Fibroblast of lung (primary cell): ENCODE measurements around the gene RRBP1. TPM values are rescaled to one million over a fixed set of nuclear protein-coding genes. Genes with fewer than 3 reads are reported as not detected.

ENCODE experiments used
- DNase-seq, 2 donors: peaks; one replicate each; pipeline versions ENCODE4 v3.0.0 to v3.0.0-alpha.2; 2010; ENCODE audit warnings: low read depth in 2 of 2
- H2AFZ ChIP-seq: 2 replicates; pipeline ENCODE4 v1.5.1; 2012; ENCODE audit warnings: low read length, control low read depth, inconsistent platforms
- H3K27ac ChIP-seq: 2 replicates; pipeline ENCODE4 v1.5.1; 2011; ENCODE audit warnings: low read length, control low read depth; ENCODE audit not compliant: insufficient read depth
- H3K27me3 ChIP-seq: 2 replicates; pipeline ENCODE4 v1.5.1; 2011; ENCODE audit warnings: mild to moderate bottlenecking, low read length; ENCODE audit not compliant: control insufficient read depth, insufficient read depth
- H3K36me3 ChIP-seq: 2 replicates; pipeline ENCODE4 v1.5.1; 2011; ENCODE audit warnings: low read length; ENCODE audit not compliant: control insufficient read depth, insufficient read depth
- H3K4me1 ChIP-seq: 2 replicates; pipeline ENCODE4 v1.5.1; 2011; ENCODE audit warnings: low read length; ENCODE audit not compliant: control insufficient read depth, insufficient read depth; ENCODE audit errors: extremely low read depth
- H3K4me2 ChIP-seq: 2 replicates; pipeline ENCODE4 v1.5.1; 2011; ENCODE audit warnings: low read length, control low read depth; ENCODE audit not compliant: insufficient read depth; ENCODE audit errors: extremely low read depth
- H3K4me3 ChIP-seq, 4 experiments: fragments of 200-600 bp in 1 of 4; sonication (generic) in 1 of 4; replicated peaks in 1 of 4; 2 replicates each; pipeline ENCODE4 v1.5.1; 2011 to 2016; ENCODE audit warnings: low read length in 4 of 4, low read depth in 3 of 4, mild to moderate bottlenecking in 3 of 4, control low read depth in 2 of 4, inconsistent platforms in 1 of 4, mixed read lengths in 1 of 4; ENCODE audit not compliant: insufficient read depth in 1 of 4; ENCODE audit errors: control extremely low read depth in 1 of 4
- H3K79me2 ChIP-seq: 2 replicates; pipeline ENCODE4 v1.5.1; 2012; ENCODE audit warnings: mild to moderate bottlenecking, low read length, inconsistent platforms; ENCODE audit not compliant: control insufficient read depth, insufficient read depth
- H3K9ac ChIP-seq: 2 replicates; pipeline ENCODE4 v1.5.1; 2011; ENCODE audit warnings: mild to moderate bottlenecking, low read length, control low read depth; ENCODE audit not compliant: insufficient read depth
- H3K9me3 ChIP-seq: 2 replicates; pipeline ENCODE4 v1.5.1; 2012; ENCODE audit warnings: low read depth, low read length; ENCODE audit not compliant: control insufficient read depth, insufficient read depth
- H4K20me1 ChIP-seq: 2 replicates; pipeline ENCODE4 v1.5.1; 2011; ENCODE audit warnings: low read length; ENCODE audit not compliant: control insufficient read depth, insufficient read depth; ENCODE audit errors: extremely low read depth
- CTCF ChIP-seq, 2 donors: IDR thresholded peaks in 1 of 2; conservative IDR thresholded peaks in 1 of 2; 1 replicate in 1 of 2; 2 replicates in 1 of 2; pipeline ENCODE4 v1.5.1; 2011 to 2012; ENCODE audit warnings: low read length in 2 of 2, control low read depth in 1 of 2, inconsistent platforms in 1 of 2, low read depth in 1 of 2, mild to moderate bottlenecking in 1 of 2
- EZH2 ChIP-seq: IDR thresholded peaks from 2 replicates; pipeline ENCODE4 v1.5.1; 2012; ENCODE audit warnings: low read length, control low read depth, mild to moderate bottlenecking; ENCODE audit errors: missing control alignments
- polyA plus RNA-seq, 2 donors: library from polyadenylated mRNA; depleted of rRNA in 1 of 2; stranded (reverse) in 1 of 2; unstranded in 1 of 2; fragments of >200 nt; gene quantifications; 2 replicates each; pipeline ENCODE4 v1.2.1, GENCODE V29; 2011 to 2012; ENCODE audit warnings: missing spikeins in 1 of 2
- total RNA-seq: library from RNA; depleted of rRNA; stranded (reverse); fragments of >200 nt; gene quantifications from 2 replicates; pipeline ENCODE4 v1.2.1, GENCODE V29; 2014

RRBP1 gene
- total and polyA plus RNA-seq, 2 donors (not counting 1 experiment from before 2014, with no cell fraction given): 169 to 233 TPM

- Histone ChIP-seq H3K27ac (no peak overlapping the region), H2AFZ (no peak overlapping the region), H3K4me1 (peaks cover 4% of the 10 kb centered on the region), H3K36me3 (no peaks in the 10 kb centered on the region), H3K9me3 (no peaks in the 10 kb centered on the region), H3K27me3 (no peaks in the 10 kb centered on the region), H4K20me1 (peaks cover 10% of the 10 kb centered on the region), H3K9ac (no peak overlapping the region), H3K4me3 (no peak overlapping the region), H3K79me2 (peaks cover 94% of the 10 kb centered on the region), H3K4me2 (no peak overlapping the region)
- no peak for DNase-seq
- TF ChIP-seq CTCF (conservative IDR thresholded peaks at IDR 0.05 in 1 of 2, IDR thresholded peaks at IDR 0.05 in 1 of 2; ENCODE audit: low read depth in 1 of 2, low read length in 2 of 2) (no peak), EZH2 (no peak)
Measured at GRCh38 chr20:17580895-17581294, 101.1 kb downstream of the RRBP1 start.

- H3K4me2 ChIP-seq: no peak overlapping the region
- no peak overlapping the region for H3K4me3 ChIP-seq
Measured at GRCh38 chr20:17579369-17580039, 102.5 kb downstream of the RRBP1 start.

GRCh38 chr20:17576215-17576614 is 105.8 kb downstream of the RRBP1 start:
- Histone ChIP-seq H3K27ac (no peak overlapping the region), H3K36me3 (peaks cover 3% of the 10 kb centered on the region), H4K20me1 (peaks cover 11% of the 10 kb centered on the region), H3K4me1 (peaks cover 8% of the 10 kb centered on the region), H3K9ac (no peak overlapping the region), H3K9me3 (no peaks in the 10 kb centered on the region), H3K4me2 (no peak overlapping the region), H3K27me3 (no peaks in the 10 kb centered on the region), H2AFZ (no peak overlapping the region), H3K4me3 (no peak overlapping the region), H3K79me2 (peaks cover 99% of the 10 kb centered on the region)
- TF ChIP-seq EZH2: no peak
- no peak for TF ChIP-seq CTCF (conservative IDR thresholded peaks at IDR 0.05 in 1 of 2, IDR thresholded peaks at IDR 0.05 in 1 of 2; ENCODE audit: low read depth in 1 of 2, low read length in 2 of 2)
- DNase-seq: no peak

More at GRCh38 chr20:17579369-17580039, 102.5 kb downstream of the RRBP1 start:
- DNase-seq: no peak
- H3K27me3 ChIP-seq: no peaks in the 10 kb centered on the region
- no peaks in the 10 kb centered on the region for H3K9me3 ChIP-seq
- no peak overlapping the region for H3K9ac ChIP-seq
- no peak overlapping the region for H2AFZ ChIP-seq
- H3K79me2 ChIP-seq: peaks cover 96% of the 10 kb centered on the region
- no peaks in the 10 kb centered on the region for H3K36me3 ChIP-seq
- H3K4me1 ChIP-seq: peaks cover 4% of the 10 kb centered on the region
- TF ChIP-seq EZH2 (no peak), CTCF (conservative IDR thresholded peaks at IDR 0.05 in 1 of 2, IDR thresholded peaks at IDR 0.05 in 1 of 2; ENCODE audit: low read depth in 1 of 2, low read length in 2 of 2) (no peak)
- no peak overlapping the region for H3K27ac ChIP-seq
- peaks cover 10% of the 10 kb centered on the region for H4K20me1 ChIP-seq
